Measurements from ENCODE around the gene PLK3. TPM values are rescaled to one million over a fixed set of nuclear protein-coding genes. Genes with fewer than 3 reads are reported as not detected.

PLK3 gene
- total and polyA plus RNA-seq, 10 of the 15 experiments (the other 5 are each of a cell fraction or from before 2014, with no cell fraction given), result 1.5 to 23.2 (median 12.1) TPM

DNA sequence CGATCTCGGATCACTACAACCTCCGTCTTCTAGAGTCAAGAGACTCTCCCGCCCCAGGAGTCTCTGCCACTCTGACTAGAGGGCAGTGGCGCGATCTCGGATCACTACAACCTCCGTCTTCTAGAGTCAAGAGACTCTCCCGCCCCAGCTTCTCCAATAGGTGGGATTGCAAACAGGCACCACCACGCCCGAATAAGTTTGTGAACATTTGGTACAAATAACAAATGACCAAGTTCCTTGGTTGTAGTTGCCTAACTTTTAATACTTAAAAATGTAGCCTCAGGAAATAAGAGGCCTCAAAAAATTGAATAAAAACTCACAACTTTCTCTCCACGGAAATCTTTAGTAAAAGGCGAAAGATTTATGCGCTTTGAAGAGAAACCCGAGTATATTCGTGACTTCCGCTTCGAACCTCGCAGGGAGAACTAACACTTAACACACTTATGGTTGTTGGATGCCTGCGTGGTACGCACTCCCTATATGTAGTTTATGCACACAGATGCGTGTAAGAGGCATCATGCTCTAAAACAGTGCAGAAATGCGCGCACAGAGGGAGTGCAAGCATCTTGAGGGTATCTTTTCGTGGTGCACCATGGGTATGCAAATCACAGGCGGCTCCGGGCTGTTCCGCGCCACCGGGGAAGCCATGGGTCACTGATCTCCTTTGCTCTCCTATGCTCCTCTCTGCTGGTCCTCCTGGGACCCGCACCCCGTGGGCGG, 19.6 kb downstream of the PLK3 start (continued):
- TF ChIP-seq, protein P1, sequence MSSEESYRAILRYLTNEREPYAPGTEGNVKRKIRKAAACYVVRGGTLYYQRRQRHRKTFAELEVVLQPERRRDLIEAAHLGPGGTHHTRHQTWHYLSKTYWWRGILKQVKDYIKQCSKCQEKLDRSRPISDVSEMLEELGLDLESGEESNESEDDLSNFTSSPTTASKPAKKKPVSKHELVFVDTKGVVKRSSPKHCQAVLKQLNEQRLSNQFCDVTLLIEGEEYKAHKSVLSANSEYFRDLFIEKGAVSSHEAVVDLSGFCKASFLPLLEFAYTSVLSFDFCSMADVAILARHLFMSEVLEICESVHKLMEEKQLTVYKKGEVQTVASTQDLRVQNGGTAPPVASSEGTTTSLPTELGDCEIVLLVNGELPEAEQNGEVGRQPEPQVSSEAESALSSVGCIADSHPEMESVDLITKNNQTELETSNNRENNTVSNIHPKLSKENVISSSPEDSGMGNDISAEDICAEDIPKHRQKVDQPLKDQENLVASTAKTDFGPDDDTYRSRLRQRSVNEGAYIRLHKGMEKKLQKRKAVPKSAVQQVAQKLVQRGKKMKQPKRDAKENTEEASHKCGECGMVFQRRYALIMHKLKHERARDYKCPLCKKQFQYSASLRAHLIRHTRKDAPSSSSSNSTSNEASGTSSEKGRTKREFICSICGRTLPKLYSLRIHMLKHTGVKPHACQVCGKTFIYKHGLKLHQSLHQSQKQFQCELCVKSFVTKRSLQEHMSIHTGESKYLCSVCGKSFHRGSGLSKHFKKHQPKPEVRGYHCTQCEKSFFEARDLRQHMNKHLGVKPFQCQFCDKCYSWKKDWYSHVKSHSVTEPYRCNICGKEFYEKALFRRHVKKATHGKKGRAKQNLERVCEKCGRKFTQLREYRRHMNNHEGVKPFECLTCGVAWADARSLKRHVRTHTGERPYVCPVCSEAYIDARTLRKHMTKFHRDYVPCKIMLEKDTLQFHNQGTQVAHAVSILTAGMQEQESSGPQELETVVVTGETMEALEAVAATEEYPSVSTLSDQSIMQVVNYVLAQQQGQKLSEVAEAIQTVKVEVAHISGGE (CRISPR knock-in tag; IDR thresholded peaks at IDR 0.05), result no peak
- TF ChIP-seq YY1 (IDR thresholded peaks at IDR 0.05; ENCODE audit: low read depth, low read length) (peak; percentile 54; the same call in 1 of the 2 replicates), CREB1 (IDR thresholded peaks at IDR 0.05; ENCODE audit: low read depth) (peak; percentile 68), CHD2 (IDR thresholded peaks at IDR 0.05; ENCODE audit: borderline replicate concordance, low read depth, low read length) (peak; percentile 51; the same call in 1 of the 2 replicates), RB1 (IDR thresholded peaks at IDR 0.05; ENCODE audit: borderline replicate concordance) (peak; percentile 16; the same call in 1 of the 2 replicates), NBN (IDR thresholded peaks at IDR 0.05) (peak; percentile 97), ZNF217 (IDR thresholded peaks at IDR 0.05) (no peak), HDAC2 (IDR thresholded peaks at IDR 0.05) (no peak), CHD4 (IDR thresholded peaks at IDR 0.05) (no peak), MTA3 (IDR thresholded peaks at IDR 0.05; ENCODE audit: borderline replicate concordance, low read length) (peak; percentile 100), RAD21 (IDR thresholded peaks at IDR 0.05; ENCODE audit: insufficient read depth, low read depth, low read length) (peak; percentile 26; the same call in 1 of the 2 replicates), EP300 (IDR thresholded peaks at IDR 0.05; ENCODE audit: borderline replicate concordance in 1 of 2, control insufficient read depth in 1 of 2, low read depth in 2 of 2, low read length in 2 of 2) (peak in 1 of 2 experiments; percentile 1; a peak in 1 of 4 replicates), STAT1 (conservative IDR thresholded peaks at IDR 0.05) (peak; percentile 61; the same call in 1 of the 2 replicates), NFIC (IDR thresholded peaks at IDR 0.05; ENCODE audit: low read depth, low read length) (peak; percentile 98), RELB (IDR thresholded peaks at IDR 0.05; ENCODE audit: low read depth) (peak; percentile 25; the same call in 1 of the 2 replicates), YBX1 (IDR thresholded peaks at IDR 0.05) (no peak), E2F4 (IDR thresholded peaks at IDR 0.05; ENCODE audit: low read depth, low read length) (peak; percentile 49; the same call in 1 of the 2 replicates), ZNF622 (IDR thresholded peaks at IDR 0.05) (no peak), JUND (IDR thresholded peaks at IDR 0.05; ENCODE audit: low read depth, low read length) (no peak)
- TF ChIP-seq, protein P2, sequence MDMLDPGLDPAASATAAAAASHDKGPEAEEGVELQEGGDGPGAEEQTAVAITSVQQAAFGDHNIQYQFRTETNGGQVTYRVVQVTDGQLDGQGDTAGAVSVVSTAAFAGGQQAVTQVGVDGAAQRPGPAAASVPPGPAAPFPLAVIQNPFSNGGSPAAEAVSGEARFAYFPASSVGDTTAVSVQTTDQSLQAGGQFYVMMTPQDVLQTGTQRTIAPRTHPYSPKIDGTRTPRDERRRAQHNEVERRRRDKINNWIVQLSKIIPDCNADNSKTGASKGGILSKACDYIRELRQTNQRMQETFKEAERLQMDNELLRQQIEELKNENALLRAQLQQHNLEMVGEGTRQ (IDR thresholded peaks at IDR 0.05; ENCODE audit: borderline replicate concordance, low read depth, low read length), result no peak
- TF ChIP-seq, protein P3, sequence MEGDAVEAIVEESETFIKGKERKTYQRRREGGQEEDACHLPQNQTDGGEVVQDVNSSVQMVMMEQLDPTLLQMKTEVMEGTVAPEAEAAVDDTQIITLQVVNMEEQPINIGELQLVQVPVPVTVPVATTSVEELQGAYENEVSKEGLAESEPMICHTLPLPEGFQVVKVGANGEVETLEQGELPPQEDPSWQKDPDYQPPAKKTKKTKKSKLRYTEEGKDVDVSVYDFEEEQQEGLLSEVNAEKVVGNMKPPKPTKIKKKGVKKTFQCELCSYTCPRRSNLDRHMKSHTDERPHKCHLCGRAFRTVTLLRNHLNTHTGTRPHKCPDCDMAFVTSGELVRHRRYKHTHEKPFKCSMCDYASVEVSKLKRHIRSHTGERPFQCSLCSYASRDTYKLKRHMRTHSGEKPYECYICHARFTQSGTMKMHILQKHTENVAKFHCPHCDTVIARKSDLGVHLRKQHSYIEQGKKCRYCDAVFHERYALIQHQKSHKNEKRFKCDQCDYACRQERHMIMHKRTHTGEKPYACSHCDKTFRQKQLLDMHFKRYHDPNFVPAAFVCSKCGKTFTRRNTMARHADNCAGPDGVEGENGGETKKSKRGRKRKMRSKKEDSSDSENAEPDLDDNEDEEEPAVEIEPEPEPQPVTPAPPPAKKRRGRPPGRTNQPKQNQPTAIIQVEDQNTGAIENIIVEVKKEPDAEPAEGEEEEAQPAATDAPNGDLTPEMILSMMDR (IDR thresholded peaks at IDR 0.05 in 2 of 3, conservative IDR thresholded peaks at IDR 0.05 in 1 of 3; ENCODE audit: control insufficient read depth in 2 of 3, extremely low read depth in 1 of 3, insufficient read depth in 1 of 3, low read depth in 3 of 3, low read length in 3 of 3), result peak in 2 of 3 experiments; percentile 15 to 29; a peak in 2 of 6 replicates

Data from GM12878 (cell line).